Measurements from ENCODE around the gene RAD54L.
A peak's percentile ranks its signal among the peaks of the same experiment; 100 is the strongest.
"Not testable (repeated sequence)": the region's sequence is repeated elsewhere in the genome, so short reads cannot be mapped to it uniquely, and the experiment has no call there.

Gene RAD54L

GRCh38 chr1:46236882-46237281 is 10.7 kb upstream of the RAD54L start:
- no peak overlapping the region for H3K4me2 ChIP-seq
- H3K9me3 ChIP-seq: peaks cover 43% of the 10 kb centered on the region
- H3K36me3 ChIP-seq: no peaks in the 10 kb centered on the region
- H3K9ac ChIP-seq: no peak overlapping the region
- no peaks in the 10 kb centered on the region for H3K4me1 ChIP-seq
- no peak overlapping the region for H3K4me3 ChIP-seq
- no peak for TF ChIP-seq Cebpa-rat (IDR thresholded peaks at IDR 0.05)
- no peak overlapping the region for H3K27ac ChIP-seq
- H4K20me1 ChIP-seq: no peaks in the 10 kb centered on the region
- no peaks in the 10 kb centered on the region for H3K27me3 ChIP-seq

- H3K4me3 ChIP-seq, H3K9ac ChIP-seq, H3K27me3 ChIP-seq, H4K20me1 ChIP-seq, H3K4me1 ChIP-seq, H3K36me3 ChIP-seq, H3K4me2 ChIP-seq, H3K27ac ChIP-seq: not testable (repeated sequence)
- H3K9me3 ChIP-seq: peaks cover 43% of the 10 kb centered on the region
These were observed 8.7 kb upstream of the RAD54L start for GRCh38 chr1:46238865-46239264.

DNA sequence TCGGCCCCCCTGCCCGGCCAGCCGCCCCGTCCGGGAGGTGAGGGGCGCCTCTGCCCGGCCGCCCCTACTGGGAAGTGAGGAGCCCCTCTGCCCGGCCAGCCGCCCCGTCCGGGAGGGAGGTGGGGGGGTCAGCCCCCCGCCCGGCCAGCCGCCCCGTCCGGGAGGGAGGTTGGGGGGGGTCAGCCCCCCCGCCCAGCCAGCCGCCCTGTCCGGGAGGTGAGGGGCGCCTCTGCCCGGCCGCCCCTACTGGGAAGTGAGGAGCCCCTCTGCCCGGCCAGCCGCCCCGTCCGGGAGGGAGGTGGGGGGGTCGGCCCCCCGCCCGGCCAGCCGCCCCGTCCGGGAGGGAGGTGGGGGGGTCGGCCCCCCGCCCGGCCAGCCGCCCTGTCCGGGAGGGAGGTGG is 5.8 kb upstream of the RAD54L start:
- not testable (repeated sequence) for H3K4me3 ChIP-seq, H3K27me3 ChIP-seq, H3K9ac ChIP-seq, H3K4me2 ChIP-seq, H4K20me1 ChIP-seq, H3K27ac ChIP-seq, H3K36me3 ChIP-seq, H3K4me1 ChIP-seq
- peaks cover 34% of the 10 kb centered on the region for H3K9me3 ChIP-seq

DNA sequence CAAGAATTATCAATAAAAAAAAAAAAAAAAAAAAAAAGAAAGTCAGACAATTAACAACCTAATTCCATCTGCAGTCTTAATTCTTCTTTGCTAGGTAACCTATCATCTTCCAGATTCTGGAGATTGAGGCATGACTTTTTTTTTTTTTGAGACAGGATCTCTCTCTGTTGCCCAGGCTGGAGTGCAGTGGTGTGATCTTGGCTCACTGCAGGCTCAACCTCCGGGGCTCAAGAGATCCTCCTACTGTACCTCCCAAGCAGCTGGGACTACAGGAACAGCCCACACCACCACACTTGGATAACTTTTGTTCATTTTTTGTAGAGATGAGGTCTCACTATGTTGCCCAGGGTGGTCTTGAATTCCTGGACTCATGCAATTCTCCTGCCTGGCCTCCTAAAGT is 4.6 kb upstream of the RAD54L start:
- no peaks in the 10 kb centered on the region for H3K27me3 ChIP-seq
- H3K36me3 ChIP-seq: no peaks in the 10 kb centered on the region

GRCh38 chr1:46243831-46244230 is 3.7 kb upstream of the RAD54L start:
- not testable (repeated sequence) for H3K4me2 ChIP-seq, H3K27ac ChIP-seq, H3K9ac ChIP-seq, H3K36me3 ChIP-seq, H4K20me1 ChIP-seq, H3K4me3 ChIP-seq, H3K27me3 ChIP-seq
- peaks cover 18% of the 10 kb centered on the region for H3K4me1 ChIP-seq
- H3K9me3 ChIP-seq: peaks cover 13% of the 10 kb centered on the region

More for the DNA sequence above, 4.6 kb upstream of the RAD54L start:
- Histone ChIP-seq H4K20me1 (no peaks in the 10 kb centered on the region), H3K27ac (no peak overlapping the region), H3K4me1 (peaks cover 9% of the 10 kb centered on the region), H3K4me3 (no peak overlapping the region), H3K9me3 (peaks cover 22% of the 10 kb centered on the region), H3K9ac (no peak overlapping the region), H3K4me2 (no peak overlapping the region)
- TF ChIP-seq Cebpa-rat (IDR thresholded peaks at IDR 0.05): no peak

- H3K27me3 ChIP-seq: no peaks in the 10 kb centered on the region
- peaks cover 12% of the 10 kb centered on the region for H3K36me3 ChIP-seq
- H4K20me1 ChIP-seq: peaks cover 8% of the 10 kb centered on the region; the same call in 1 of the 2 replicates
- H3K27ac ChIP-seq: no peak overlapping the region
- no peak overlapping the region for H3K4me3 ChIP-seq
- H3K4me2 ChIP-seq: no peak overlapping the region
- H3K9me3 ChIP-seq: peaks cover 3% of the 10 kb centered on the region
- no peak overlapping the region for H3K9ac ChIP-seq
- H3K4me1 ChIP-seq: peaks cover 27% of the 10 kb centered on the region
- no peak for TF ChIP-seq Cebpa-rat (IDR thresholded peaks at IDR 0.05)
These were observed 2.7 kb upstream of the RAD54L start for GRCh38 chr1:46244656-46245371.

DNA sequence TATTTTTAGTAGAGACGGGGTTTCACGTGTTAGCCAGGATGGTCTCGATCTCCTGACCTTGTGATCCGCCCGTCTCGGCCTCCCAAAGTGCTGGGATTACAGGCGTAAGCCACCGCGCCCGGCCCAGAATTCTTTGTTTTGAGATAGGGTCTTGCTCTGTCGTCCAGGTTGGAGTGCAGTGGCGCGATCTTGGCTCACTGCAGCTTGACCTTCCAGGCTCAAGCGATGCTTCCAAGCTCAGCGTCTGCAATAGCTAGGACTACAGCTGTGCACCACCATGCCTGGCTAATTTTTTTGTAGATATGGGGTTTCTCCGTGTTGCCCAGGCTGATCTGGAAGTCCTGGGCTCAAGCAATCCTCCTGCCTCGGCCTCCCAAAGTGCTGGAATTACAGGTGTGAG is 1.4 kb upstream of the RAD54L start:
- Histone ChIP-seq H3K4me1 (peaks cover 27% of the 10 kb centered on the region), H3K4me2 (peak overlapping the region; percentile 89), H3K36me3 (peaks cover 25% of the 10 kb centered on the region)
- H3K9me3 ChIP-seq, H3K4me3 ChIP-seq, H3K27me3 ChIP-seq, H4K20me1 ChIP-seq, H3K9ac ChIP-seq, H3K27ac ChIP-seq: not testable (repeated sequence)

- Histone ChIP-seq H3K9ac (peak overlapping the region; percentile 74; the same call in 1 of the 2 replicates), H3K4me3 (peak overlapping the region; percentile 73), H3K9me3 (no peaks in the 10 kb centered on the region), H3K4me2 (peak overlapping the region; percentile 89), H4K20me1 (peaks cover 8% of the 10 kb centered on the region; the same call in 1 of the 2 replicates), H3K36me3 (peaks cover 31% of the 10 kb centered on the region), H3K27me3 (no peaks in the 10 kb centered on the region), H3K4me1 (peaks cover 27% of the 10 kb centered on the region), H3K27ac (peak overlapping the region; percentile 75)
- TF ChIP-seq Cebpa-rat (IDR thresholded peaks at IDR 0.05): no peak
These were observed 771 bp upstream of the RAD54L start for GRCh38 chr1:46246548-46247435.

- Histone ChIP-seq H3K4me2 (peak overlapping the region; percentile 91), H3K4me3 (peak overlapping the region; percentile 80), H3K27ac (peak overlapping the region; percentile 84), H4K20me1 (peaks cover 8% of the 10 kb centered on the region; the same call in 1 of the 2 replicates), H3K4me1 (peaks cover 27% of the 10 kb centered on the region), H3K9me3 (no peaks in the 10 kb centered on the region), H3K9ac (peak overlapping the region; percentile 83), H3K27me3 (no peaks in the 10 kb centered on the region), H3K36me3 (peaks cover 47% of the 10 kb centered on the region)
- TF ChIP-seq Cebpa-rat (IDR thresholded peaks at IDR 0.05): no peak
These were observed 758 bp downstream of the RAD54L start for GRCh38 chr1:46248122-46248920.
